ENCODE measurements around the gene HCAR2.

DNA sequence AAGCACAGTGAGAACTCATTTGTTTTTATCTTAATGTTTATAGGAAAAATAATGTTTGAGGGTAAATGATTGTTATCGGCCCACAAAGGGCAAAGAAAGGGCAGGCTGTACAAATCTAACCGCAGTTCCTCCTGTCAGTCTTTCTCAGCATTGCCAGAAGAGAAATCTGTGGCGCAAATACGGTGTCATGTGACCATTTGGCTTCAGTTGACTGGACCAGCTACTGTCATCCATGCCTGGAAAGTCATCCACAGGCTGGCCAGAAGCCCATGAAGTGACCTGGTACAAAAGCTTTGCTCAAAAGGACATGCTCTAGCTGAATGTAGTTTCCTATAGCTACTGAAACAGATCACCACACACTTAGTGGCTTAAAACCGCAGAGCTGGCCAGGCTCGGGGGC lies 43.6 kb downstream of the HCAR2 start:
- TF ChIP-seq, protein P1, sequence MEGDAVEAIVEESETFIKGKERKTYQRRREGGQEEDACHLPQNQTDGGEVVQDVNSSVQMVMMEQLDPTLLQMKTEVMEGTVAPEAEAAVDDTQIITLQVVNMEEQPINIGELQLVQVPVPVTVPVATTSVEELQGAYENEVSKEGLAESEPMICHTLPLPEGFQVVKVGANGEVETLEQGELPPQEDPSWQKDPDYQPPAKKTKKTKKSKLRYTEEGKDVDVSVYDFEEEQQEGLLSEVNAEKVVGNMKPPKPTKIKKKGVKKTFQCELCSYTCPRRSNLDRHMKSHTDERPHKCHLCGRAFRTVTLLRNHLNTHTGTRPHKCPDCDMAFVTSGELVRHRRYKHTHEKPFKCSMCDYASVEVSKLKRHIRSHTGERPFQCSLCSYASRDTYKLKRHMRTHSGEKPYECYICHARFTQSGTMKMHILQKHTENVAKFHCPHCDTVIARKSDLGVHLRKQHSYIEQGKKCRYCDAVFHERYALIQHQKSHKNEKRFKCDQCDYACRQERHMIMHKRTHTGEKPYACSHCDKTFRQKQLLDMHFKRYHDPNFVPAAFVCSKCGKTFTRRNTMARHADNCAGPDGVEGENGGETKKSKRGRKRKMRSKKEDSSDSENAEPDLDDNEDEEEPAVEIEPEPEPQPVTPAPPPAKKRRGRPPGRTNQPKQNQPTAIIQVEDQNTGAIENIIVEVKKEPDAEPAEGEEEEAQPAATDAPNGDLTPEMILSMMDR (IDR thresholded peaks at IDR 0.05 in 4 of 5, conservative IDR thresholded peaks at IDR 0.05 in 1 of 5), result no peak
- no peak for TF ChIP-seq POLR2A (IDR thresholded peaks at IDR 0.05)

Data from gastrocnemius medialis (tissue), 4 donors.